HL-60 (cell line): ENCODE data around the gene GPR37.

ENCODE experiments used
- DNase-seq, 2 experiments: peaks; one replicate each; pipeline ENCODE4 v3.0.0-alpha.2; 2010 to 2020; ENCODE audit warnings: low read depth in 1 of 2, low spot score in 1 of 2
- H3K27ac ChIP-seq: fragments of 250-450 bp; sonication (Bioruptor Pico); replicated peaks from 2 replicates; pipeline ENCODE4 v1.5.1; 2020; ENCODE audit warnings: mild to moderate bottlenecking, moderate library complexity
- H3K27me3 ChIP-seq: fragments of 250-450 bp; sonication (Bioruptor Pico); 2 replicates; pipeline ENCODE4 v1.5.1; 2021; ENCODE audit warnings: mild to moderate bottlenecking, moderate library complexity; ENCODE audit not compliant: insufficient read depth, poor library complexity, severe bottlenecking
- H3K4me3 ChIP-seq: replicated peaks from 2 replicates; pipeline ENCODE4 v1.5.1; 2011; ENCODE audit warnings: mild to moderate bottlenecking, control low read depth, low read length; ENCODE audit not compliant: insufficient read depth
- GABPA ChIP-seq: IDR thresholded peaks from 2 replicates; pipeline ENCODE4 v1.6.1; 2012; ENCODE audit warnings: low read depth
- POLR2AphosphoS5 ChIP-seq: IDR thresholded peaks from 2 replicates; pipeline ENCODE4 v1.6.1; 2012; ENCODE audit warnings: low read depth
- SPI1 ChIP-seq: IDR thresholded peaks from 2 replicates; pipeline ENCODE4 v1.6.1; 2012; ENCODE audit warnings: low read depth, mild to moderate bottlenecking, borderline replicate concordance
- TF ChIP-seq, protein P1 (sequence below): IDR thresholded peaks from 2 replicates; pipeline ENCODE4 v1.6.1; 2012; ENCODE audit warnings: low read depth; ENCODE audit not compliant: insufficient replicate concordance
- TF ChIP-seq, protein P2 (sequence below): IDR thresholded peaks from one replicate; pipeline ENCODE4 v1.5.1; 2011; ENCODE audit warnings: low read length, control low read depth, inconsistent platforms; ENCODE audit not compliant: insufficient read depth

GPR37 gene

DNA sequence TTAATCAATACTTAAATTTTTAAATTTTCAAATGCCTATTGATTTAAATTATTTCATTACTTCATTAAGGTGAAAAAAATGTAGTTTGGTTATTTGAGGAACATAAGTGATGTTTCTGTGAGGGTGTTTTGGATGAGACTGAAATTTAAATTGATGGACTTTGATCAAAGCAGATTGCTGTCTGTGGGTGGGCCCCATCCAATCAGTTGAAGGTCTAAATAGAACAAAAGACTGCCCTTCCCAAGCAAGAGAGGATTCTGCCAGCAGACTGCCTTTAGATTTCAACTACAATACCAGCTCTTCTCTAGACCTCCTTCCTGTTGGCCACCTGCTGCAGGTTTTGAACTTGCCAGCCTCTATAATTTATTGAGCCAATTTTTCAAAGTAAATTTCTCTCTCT, 14.5 kb upstream of the GPR37 start:
- TF ChIP-seq GABPA (no peak), POLR2AphosphoS5 (no peak), SPI1 (no peak)
- TF ChIP-seq, protein P1, sequence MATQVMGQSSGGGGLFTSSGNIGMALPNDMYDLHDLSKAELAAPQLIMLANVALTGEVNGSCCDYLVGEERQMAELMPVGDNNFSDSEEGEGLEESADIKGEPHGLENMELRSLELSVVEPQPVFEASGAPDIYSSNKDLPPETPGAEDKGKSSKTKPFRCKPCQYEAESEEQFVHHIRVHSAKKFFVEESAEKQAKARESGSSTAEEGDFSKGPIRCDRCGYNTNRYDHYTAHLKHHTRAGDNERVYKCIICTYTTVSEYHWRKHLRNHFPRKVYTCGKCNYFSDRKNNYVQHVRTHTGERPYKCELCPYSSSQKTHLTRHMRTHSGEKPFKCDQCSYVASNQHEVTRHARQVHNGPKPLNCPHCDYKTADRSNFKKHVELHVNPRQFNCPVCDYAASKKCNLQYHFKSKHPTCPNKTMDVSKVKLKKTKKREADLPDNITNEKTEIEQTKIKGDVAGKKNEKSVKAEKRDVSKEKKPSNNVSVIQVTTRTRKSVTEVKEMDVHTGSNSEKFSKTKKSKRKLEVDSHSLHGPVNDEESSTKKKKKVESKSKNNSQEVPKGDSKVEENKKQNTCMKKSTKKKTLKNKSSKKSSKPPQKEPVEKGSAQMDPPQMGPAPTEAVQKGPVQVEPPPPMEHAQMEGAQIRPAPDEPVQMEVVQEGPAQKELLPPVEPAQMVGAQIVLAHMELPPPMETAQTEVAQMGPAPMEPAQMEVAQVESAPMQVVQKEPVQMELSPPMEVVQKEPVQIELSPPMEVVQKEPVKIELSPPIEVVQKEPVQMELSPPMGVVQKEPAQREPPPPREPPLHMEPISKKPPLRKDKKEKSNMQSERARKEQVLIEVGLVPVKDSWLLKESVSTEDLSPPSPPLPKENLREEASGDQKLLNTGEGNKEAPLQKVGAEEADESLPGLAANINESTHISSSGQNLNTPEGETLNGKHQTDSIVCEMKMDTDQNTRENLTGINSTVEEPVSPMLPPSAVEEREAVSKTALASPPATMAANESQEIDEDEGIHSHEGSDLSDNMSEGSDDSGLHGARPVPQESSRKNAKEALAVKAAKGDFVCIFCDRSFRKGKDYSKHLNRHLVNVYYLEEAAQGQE = no peak
- TF ChIP-seq, protein P2, sequence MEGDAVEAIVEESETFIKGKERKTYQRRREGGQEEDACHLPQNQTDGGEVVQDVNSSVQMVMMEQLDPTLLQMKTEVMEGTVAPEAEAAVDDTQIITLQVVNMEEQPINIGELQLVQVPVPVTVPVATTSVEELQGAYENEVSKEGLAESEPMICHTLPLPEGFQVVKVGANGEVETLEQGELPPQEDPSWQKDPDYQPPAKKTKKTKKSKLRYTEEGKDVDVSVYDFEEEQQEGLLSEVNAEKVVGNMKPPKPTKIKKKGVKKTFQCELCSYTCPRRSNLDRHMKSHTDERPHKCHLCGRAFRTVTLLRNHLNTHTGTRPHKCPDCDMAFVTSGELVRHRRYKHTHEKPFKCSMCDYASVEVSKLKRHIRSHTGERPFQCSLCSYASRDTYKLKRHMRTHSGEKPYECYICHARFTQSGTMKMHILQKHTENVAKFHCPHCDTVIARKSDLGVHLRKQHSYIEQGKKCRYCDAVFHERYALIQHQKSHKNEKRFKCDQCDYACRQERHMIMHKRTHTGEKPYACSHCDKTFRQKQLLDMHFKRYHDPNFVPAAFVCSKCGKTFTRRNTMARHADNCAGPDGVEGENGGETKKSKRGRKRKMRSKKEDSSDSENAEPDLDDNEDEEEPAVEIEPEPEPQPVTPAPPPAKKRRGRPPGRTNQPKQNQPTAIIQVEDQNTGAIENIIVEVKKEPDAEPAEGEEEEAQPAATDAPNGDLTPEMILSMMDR = no peak
- no peak for DNase-seq
- H3K27ac ChIP-seq = no peak overlapping the region
- no peak overlapping the region for H3K4me3 ChIP-seq
- H3K27me3 ChIP-seq = no peaks in the 10 kb centered on the region

DNA sequence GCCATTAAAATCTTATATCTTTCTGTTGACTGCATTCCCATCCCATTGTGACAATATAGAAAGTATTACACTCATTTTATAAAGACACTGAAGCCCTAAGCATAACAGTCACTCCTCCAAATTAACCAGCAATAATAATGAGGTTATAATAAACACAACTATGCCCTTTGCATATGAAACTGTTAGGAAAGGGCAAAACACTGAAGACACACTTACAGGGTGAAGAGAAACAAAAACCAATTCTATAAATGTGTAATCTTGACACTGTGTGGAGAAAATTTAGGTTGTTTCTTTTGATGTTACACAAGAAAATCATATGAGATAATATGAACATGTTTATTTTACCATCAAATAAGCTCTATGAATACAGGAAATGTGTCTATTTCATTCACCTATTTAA, 14.0 kb upstream of the GPR37 start:
- Histone ChIP-seq H3K4me3 (no peak overlapping the region), H3K27ac (no peak overlapping the region), H3K27me3 (no peaks in the 10 kb centered on the region)
- TF ChIP-seq GABPA (no peak), SPI1 (no peak)
- DNase-seq = no peak

DNA sequence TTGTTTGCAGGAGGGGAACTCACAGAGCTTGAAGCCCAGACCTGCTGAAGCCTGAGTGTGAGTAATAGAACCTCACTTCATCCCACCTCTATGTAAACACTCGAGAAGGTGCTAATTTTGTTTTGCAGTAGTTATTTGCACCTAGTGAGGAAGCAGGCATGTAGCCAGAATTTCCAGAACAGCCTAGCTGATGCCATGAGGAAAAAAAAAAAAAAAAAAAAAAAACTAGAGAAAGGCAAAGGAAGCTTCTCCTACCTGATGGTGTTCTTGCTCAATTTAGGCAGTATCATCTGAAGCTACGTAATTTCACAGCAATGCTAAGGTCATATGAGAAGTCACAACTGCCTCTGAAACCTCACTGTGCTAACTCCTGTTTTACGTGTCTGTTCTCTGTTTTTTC, 13.6 kb upstream of the GPR37 start:
- H3K27ac ChIP-seq = no peak overlapping the region
- no peak for DNase-seq
- TF ChIP-seq, protein P1 = no peak
- TF ChIP-seq POLR2AphosphoS5 (no peak), SPI1 (no peak)
- TF ChIP-seq, protein P2 = no peak
- no peak overlapping the region for H3K4me3 ChIP-seq
- no peaks in the 10 kb centered on the region for H3K27me3 ChIP-seq

DNA sequence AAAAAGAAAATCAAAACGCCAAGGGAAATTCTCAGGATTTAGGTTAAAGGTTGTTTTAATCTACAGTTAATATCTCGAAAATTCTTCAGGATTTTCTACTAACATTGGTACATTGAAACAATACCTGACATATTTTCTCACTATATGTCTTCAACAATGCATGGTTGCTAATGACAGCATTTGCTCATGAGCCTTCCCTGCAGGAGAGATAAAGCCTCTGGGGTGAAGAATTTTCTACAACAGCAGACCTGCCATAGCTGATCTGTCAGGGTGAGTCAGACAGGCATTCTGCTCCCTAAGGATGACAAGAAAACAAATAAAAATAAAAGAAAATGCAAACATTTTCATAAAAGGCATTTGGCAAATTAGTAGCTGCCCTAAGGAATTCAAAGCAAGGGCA, 11.7 kb upstream of the GPR37 start:
- no peak overlapping the region for H3K27ac ChIP-seq
- H3K4me3 ChIP-seq = no peak overlapping the region
- DNase-seq = no peak
- peaks cover 2% of the 10 kb centered on the region for H3K27me3 ChIP-seq
- no peak for TF ChIP-seq SPI1
- TF ChIP-seq, protein P1 = no peak
